OCI-LY7 (cell line): ENCODE measurements around the gene CEP72. TPM values are rescaled to one million over a fixed set of nuclear protein-coding genes. Genes with fewer than 3 reads are reported as not detected.

ENCODE experiments used
- BruUV-seq: library from RNA; stranded (reverse); fragments of 400-500 nt; replicated peaks from 2 replicates; lab custom pipeline; 2021; lab: Mats Ljungman, UMichigan
- CTCF ChIA-PET: fragments of 300-600 bp; sonication (Branson Sonifier 250); formaldehyde crosslinking; loops from one replicate; lab custom pipeline; 2022; ENCODE audit warnings: antibody characterized with exemption; ENCODE audit not compliant: unreplicated experiment; lab: Charles Lee
- POLR2A ChIA-PET: fragments of 300-600 bp; sonication (Branson Sonifier 250); formaldehyde crosslinking; loops from one replicate; lab custom pipeline; 2022; ENCODE audit warnings: antibody characterized with exemption; lab: Charles Lee
- DNase-seq: peaks from one replicate; pipeline ENCODE4 v3.0.0-alpha.2; 2015; ENCODE audit warnings: low spot score
- H2AFZ ChIP-seq: fragments of 200-600 bp; sonication (generic), shearing (Covaris generic); 2 replicates; pipeline ENCODE4 v1.6.1; 2014; ENCODE audit warnings: mild to moderate bottlenecking, antibody characterized with exemption, low read length, moderate library complexity
- H3K27ac ChIP-seq: fragments of 200-600 bp; sonication (generic); 2 replicates; pipeline ENCODE4 v1.5.1; 2014; ENCODE audit warnings: mixed run types, low read depth, mild to moderate bottlenecking, moderate library complexity, low read length, inconsistent platforms; ENCODE audit not compliant: poor library complexity, severe bottlenecking
- H3K36me3 ChIP-seq: fragments of 200-600 bp; sonication (generic); 2 replicates; pipeline ENCODE4 v1.6.1; 2014; ENCODE audit warnings: mild to moderate bottlenecking, antibody characterized with exemption, low read length, moderate library complexity, mixed read lengths; ENCODE audit not compliant: insufficient read depth
- H3K4me1 ChIP-seq: fragments of 200-600 bp; sonication (generic); 2 replicates; pipeline ENCODE4 v1.5.1; 2014; ENCODE audit warnings: mild to moderate bottlenecking, low read length; ENCODE audit not compliant: insufficient read depth, poor library complexity, severe bottlenecking
- H3K4me2 ChIP-seq: fragments of 200-600 bp; sonication (generic); 2 replicates; pipeline ENCODE4 v1.6.1; 2014; ENCODE audit warnings: mild to moderate bottlenecking, low read length
- H3K4me3 ChIP-seq: fragments of 200-600 bp; sonication (generic); 2 replicates; pipeline ENCODE4 v1.5.1; 2014; ENCODE audit warnings: mild to moderate bottlenecking, low read depth, low read length; ENCODE audit not compliant: poor library complexity, severe bottlenecking
- H3K79me2 ChIP-seq: fragments of 200-600 bp; sonication (generic); 2 replicates; pipeline ENCODE4 v1.6.1; 2016; ENCODE audit warnings: low read depth, mild to moderate bottlenecking, low read length, moderate library complexity, mixed read lengths; ENCODE audit not compliant: insufficient read depth
- H3K9me2 ChIP-seq: fragments of 200-600 bp; sonication (generic); 2 replicates; pipeline ENCODE4 v1.6.1; 2016; ENCODE audit warnings: mild to moderate bottlenecking, low read length, mixed read lengths; ENCODE audit not compliant: insufficient read depth
- H3K9me3 ChIP-seq: fragments of 200-600 bp; sonication (generic); 2 replicates; pipeline ENCODE4 v1.6.1; 2014; ENCODE audit warnings: mild to moderate bottlenecking, mixed run types, low read length, mixed read lengths
- H4K20me1 ChIP-seq: fragments of 200-600 bp; sonication (generic); 2 replicates; pipeline ENCODE4 v1.6.1; 2014; ENCODE audit warnings: mild to moderate bottlenecking, antibody characterized with exemption, low read length, moderate library complexity, mixed read lengths; ENCODE audit not compliant: insufficient read depth
- CTCF ChIP-seq: fragments of 200-600 bp; sonication (generic); conservative IDR thresholded peaks from 2 replicates; pipeline ENCODE4 v1.5.1; 2014; ENCODE audit warnings: mild to moderate bottlenecking, antibody characterized with exemption, low read length, moderate library complexity, mixed read lengths
- EZH2phosphoT487 ChIP-seq: fragments of 200-600 bp; sonication (generic); IDR thresholded peaks from 2 replicates; pipeline ENCODE4 v1.6.1; 2018; ENCODE audit warnings: low read depth, borderline replicate concordance, mild to moderate bottlenecking, mixed run types, antibody characterized with exemption, low read length, moderate library complexity, mixed read lengths
- intact Hi-C: fragments of 100-400 bp; cut with micrococcal nuclease; formaldehyde crosslinking; loops from one replicate; pipeline ENCODE4 v1.10.0; 2022; ENCODE audit not compliant: unreplicated experiment
- total RNA-seq, 2 experiments: library from RNA; depleted of rRNA in 1 of 2; stranded (reverse); fragments of >200 nt in 1 of 2; shearing (Covaris generic) in 1 of 2; gene quantifications; 2 replicates each; pipeline ENCODE4 v1.2.3, GENCODE V29; 2014 to 2022

Gene CEP72
- total RNA-seq, 2 experiments from 2014 or later = 26.9 to 42.7 TPM

DNA sequence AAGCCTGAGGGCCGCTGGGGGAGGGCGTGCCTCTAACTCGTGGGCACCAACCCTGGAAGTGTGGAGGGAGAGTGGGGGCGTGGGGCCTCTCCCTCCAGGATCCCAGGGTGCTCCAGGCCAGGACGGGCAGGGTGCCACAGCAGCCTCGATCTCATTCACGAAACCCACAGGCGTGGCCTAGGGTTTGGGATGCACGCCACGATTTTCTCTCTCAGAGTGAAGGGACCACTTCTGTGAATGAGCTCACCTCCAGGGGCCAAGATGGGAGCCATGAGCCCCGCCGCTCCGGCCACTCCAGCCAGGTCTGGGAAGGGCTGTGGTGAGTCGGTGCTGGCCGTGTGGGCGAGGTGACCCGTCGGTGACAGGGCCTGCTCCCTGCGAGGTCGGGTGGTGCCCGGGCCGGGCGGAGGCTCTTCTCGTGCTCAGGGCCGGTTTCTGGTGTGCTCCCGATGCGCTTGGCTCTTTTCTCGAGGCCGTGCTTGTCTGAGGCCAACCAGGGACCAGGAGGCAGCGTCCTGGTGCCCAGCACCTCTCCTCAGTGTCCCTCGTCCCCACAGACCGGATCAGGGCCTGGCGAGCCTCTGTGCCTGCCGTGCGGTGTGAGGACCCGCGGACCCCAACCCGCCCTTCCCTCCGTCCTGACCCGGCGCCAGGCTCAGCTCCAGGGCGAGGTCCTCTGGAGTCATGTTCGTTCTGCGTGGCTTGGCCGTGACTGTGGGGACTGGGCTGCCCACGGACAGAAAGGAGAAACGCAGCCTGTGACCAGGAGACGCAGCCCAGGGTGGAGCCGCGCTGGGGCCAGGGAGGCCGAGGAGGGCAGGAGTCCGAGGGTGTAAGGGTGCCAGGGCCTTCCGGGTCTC lies 50.0 kb downstream of the CEP72 start:
- Histone ChIP-seq H3K9me2 (no peaks in the 10 kb centered on the region), H3K27ac (no peak overlapping the region), H3K4me1 (no peaks in the 10 kb centered on the region), H2AFZ (no peak overlapping the region), H3K4me3 (no peak overlapping the region), H3K9me3 (no peaks in the 10 kb centered on the region), H3K79me2 (no peaks in the 10 kb centered on the region), H3K4me2 (no peak overlapping the region), H4K20me1 (no peaks in the 10 kb centered on the region), H3K36me3 (peaks cover 42% of the 10 kb centered on the region)
- TF ChIP-seq EZH2phosphoT487 = no peak
- TF ChIP-seq CTCF = no peak
- intact Hi-C loops = no loop called here
- DNase-seq = no peak
- ChIA-PET CTCF (no interaction called here), POLR2A (no interaction called here)
- no TSS peak for BruUV-seq

GRCh38 chr5:662751-663435 lies 50.8 kb downstream of the CEP72 start:
- Histone ChIP-seq H3K36me3 (peaks cover 38% of the 10 kb centered on the region), H3K4me1 (no peaks in the 10 kb centered on the region), H3K9me3 (no peaks in the 10 kb centered on the region), H2AFZ (no peak overlapping the region), H3K9me2 (no peaks in the 10 kb centered on the region), H3K4me3 (no peak overlapping the region), H3K4me2 (no peak overlapping the region), H3K27ac (no peak overlapping the region), H3K79me2 (no peaks in the 10 kb centered on the region), H4K20me1 (no peaks in the 10 kb centered on the region)
- ChIA-PET POLR2A (no interaction called here), CTCF (no interaction called here)
- TF ChIP-seq CTCF (no peak), EZH2phosphoT487 (no peak)
- intact Hi-C loops = no loop called here
- no peak for DNase-seq
- no TSS peak for BruUV-seq
